Right atrium auricular region (tissue), 2 donors: ENCODE results near the gene SCD. TPM values are rescaled to one million over a fixed set of nuclear protein-coding genes. Genes with fewer than 3 reads are reported as not detected.
"Not testable (repeated sequence)": the region's sequence is repeated elsewhere in the genome, so short reads cannot be mapped to it uniquely, and the experiment has no call there.

Experiments
- DNase-seq: peaks from one replicate; pipeline ENCODE4 v3.0.0-alpha.2; 2019; ENCODE audit warnings: low spot score
- H3K27ac ChIP-seq, 2 donors: fragments of 200-600 bp; sonication (generic); 1 replicate in 1 of 2; 2 replicates in 1 of 2; pipeline ENCODE4 v1.5.1; 2016 to 2019
- H3K27me3 ChIP-seq, 2 donors: fragments of 200-600 bp; sonication (generic); one replicate each; pipeline versions ENCODE4 v1.5.1 to v1.6.0; 2017 to 2019
- H3K36me3 ChIP-seq: fragments of 200-600 bp; sonication (generic); one replicate; pipeline ENCODE4 v1.5.1; 2016
- H3K4me1 ChIP-seq, 2 donors: fragments of 200-600 bp; sonication (generic); one replicate each; pipeline versions ENCODE4 v1.5.1 to v1.6.0; 2017 to 2019
- H3K4me3 ChIP-seq, 2 donors: fragments of 200-600 bp; sonication (generic); 1 replicate in 1 of 2; 2 replicates in 1 of 2; pipeline ENCODE4 v1.5.1; 2017 to 2019; ENCODE audit warnings: mild to moderate bottlenecking in 1 of 2, moderate library complexity in 1 of 2
- H3K9me3 ChIP-seq, 2 donors: fragments of 200-600 bp; sonication (generic); one replicate each; pipeline ENCODE4 v1.5.1; 2019
- CTCF ChIP-seq, 2 donors: fragments of 200-600 bp; sonication (generic); IDR thresholded peaks; one replicate each; pipeline ENCODE4 v1.5.1; 2019; ENCODE audit warnings: antibody characterized with exemption in 2 of 2
- total RNA-seq, 2 donors: library from RNA; depleted of rRNA; stranded (reverse); fragments of >200 nt; gene quantifications; one replicate each; pipeline ENCODE4 v1.1.0, GENCODE V29; 2016

Gene SCD
- total RNA-seq, 2 donors from 2014 or later, result 7.9 to 25.4 TPM

GRCh38 chr10:100374200-100374655 is 27.2 kb downstream of the SCD start:
- H3K4me1 ChIP-seq, result peaks cover 0 to 44% of the 10 kb centered on the region in 2 donors
- no peak for TF ChIP-seq CTCF (IDR thresholded peaks at IDR 0.05)
- DNase-seq, result no peak

GRCh38 chr10:100374677-100375353 is 27.8 kb downstream of the SCD start:
- Histone ChIP-seq H3K27ac (peak overlapping the region; percentile 97 to 98), H3K4me1 (peaks cover 0 to 43% of the 10 kb centered on the region in 2 donors), H3K4me3 (peak overlapping the region; percentile 56 to 70)
- H3K9me3 ChIP-seq, DNase-seq, H3K27me3 ChIP-seq, H3K36me3 ChIP-seq: not testable (repeated sequence)

More at GRCh38 chr10:100374200-100374655, 27.2 kb downstream of the SCD start:
- Histone ChIP-seq H3K9me3 (no peaks in the 10 kb centered on the region), H3K36me3 (no peaks in the 10 kb centered on the region), H3K27ac (peak overlapping the region; percentile 97 to 98), H3K4me3 (peak overlapping the region; percentile 56 to 70), H3K27me3 (no peaks in the 10 kb centered on the region)

- H3K27ac ChIP-seq, H3K36me3 ChIP-seq, DNase-seq, H3K9me3 ChIP-seq, H3K27me3 ChIP-seq, H3K4me3 ChIP-seq: not testable (repeated sequence)
- peaks cover 0 to 25% of the 10 kb centered on the region in 2 donors for H3K4me1 ChIP-seq
These were observed 29.6 kb downstream of the SCD start for GRCh38 chr10:100376656-100377055.

- no peak for DNase-seq
- Histone ChIP-seq H3K4me3 (no peak overlapping the region), H3K36me3 (no peaks in the 10 kb centered on the region), H3K9me3 (no peaks in the 10 kb centered on the region), H3K4me1 (peaks cover 0 to 13% of the 10 kb centered on the region in 2 donors), H3K27ac (no peak overlapping the region), H3K27me3 (no peaks in the 10 kb centered on the region)
- TF ChIP-seq CTCF (IDR thresholded peaks at IDR 0.05), result no peak
These were observed 30.8 kb downstream of the SCD start for GRCh38 chr10:100377830-100378229.

GRCh38 chr10:100380400-100380799 is 33.4 kb downstream of the SCD start:
- Histone ChIP-seq H3K4me1 (no peaks in the 10 kb centered on the region), H3K4me3 (no peak overlapping the region), H3K27me3 (no peaks in the 10 kb centered on the region), H3K27ac (no peak overlapping the region), H3K9me3 (no peaks in the 10 kb centered on the region), H3K36me3 (no peaks in the 10 kb centered on the region)
- TF ChIP-seq CTCF (IDR thresholded peaks at IDR 0.05), result no peak
- DNase-seq, result no peak

- Histone ChIP-seq H3K36me3 (no peaks in the 10 kb centered on the region), H3K27me3 (no peaks in the 10 kb centered on the region), H3K4me3 (no peak overlapping the region), H3K9me3 (no peaks in the 10 kb centered on the region), H3K27ac (no peak overlapping the region), H3K4me1 (no peaks in the 10 kb centered on the region)
- TF ChIP-seq CTCF (IDR thresholded peaks at IDR 0.05), result no peak
- DNase-seq, result no peak
These were observed 35.5 kb downstream of the SCD start for GRCh38 chr10:100382553-100382952.

GRCh38 chr10:100383251-100383650 is 36.2 kb downstream of the SCD start:
- no peak overlapping the region for H3K4me3 ChIP-seq
- H3K4me1 ChIP-seq, result no peaks in the 10 kb centered on the region
- no peaks in the 10 kb centered on the region for H3K36me3 ChIP-seq
- no peak for DNase-seq
- no peaks in the 10 kb centered on the region for H3K27me3 ChIP-seq
- TF ChIP-seq CTCF (IDR thresholded peaks at IDR 0.05), result no peak
- no peaks in the 10 kb centered on the region for H3K9me3 ChIP-seq
- no peak overlapping the region for H3K27ac ChIP-seq
